Fibroblast of the aortic adventitia (primary cell): ENCODE data around the gene TSHZ3. TPM values are rescaled to one million over a fixed set of nuclear protein-coding genes. Genes with fewer than 3 reads are reported as not detected.

Source experiments
- DNase-seq: peaks from one replicate; pipeline ENCODE4 v3.0.0-alpha.2; 2010; ENCODE audit warnings: low read depth
- H3K4me3 ChIP-seq: 2 replicates; pipeline ENCODE4 v1.5.1; 2011; ENCODE audit warnings: low read depth, mild to moderate bottlenecking, control low read depth, low read length, moderate library complexity
- total RNA-seq: library from RNA; depleted of rRNA; stranded (reverse); fragments of >200 nt; gene quantifications from 2 replicates; pipeline ENCODE4 v1.2.3, GENCODE V29; 2012; ENCODE audit warnings: low replicate concordance
- TF ChIP-seq, protein P1 (sequence below): IDR thresholded peaks from 2 replicates; pipeline ENCODE4 v1.5.1; 2011; ENCODE audit warnings: mild to moderate bottlenecking, low read length, control low read depth, inconsistent platforms; ENCODE audit not compliant: insufficient read depth

TSHZ3 gene
- total RNA-seq, 1 donor, result 14.0 TPM

DNA sequence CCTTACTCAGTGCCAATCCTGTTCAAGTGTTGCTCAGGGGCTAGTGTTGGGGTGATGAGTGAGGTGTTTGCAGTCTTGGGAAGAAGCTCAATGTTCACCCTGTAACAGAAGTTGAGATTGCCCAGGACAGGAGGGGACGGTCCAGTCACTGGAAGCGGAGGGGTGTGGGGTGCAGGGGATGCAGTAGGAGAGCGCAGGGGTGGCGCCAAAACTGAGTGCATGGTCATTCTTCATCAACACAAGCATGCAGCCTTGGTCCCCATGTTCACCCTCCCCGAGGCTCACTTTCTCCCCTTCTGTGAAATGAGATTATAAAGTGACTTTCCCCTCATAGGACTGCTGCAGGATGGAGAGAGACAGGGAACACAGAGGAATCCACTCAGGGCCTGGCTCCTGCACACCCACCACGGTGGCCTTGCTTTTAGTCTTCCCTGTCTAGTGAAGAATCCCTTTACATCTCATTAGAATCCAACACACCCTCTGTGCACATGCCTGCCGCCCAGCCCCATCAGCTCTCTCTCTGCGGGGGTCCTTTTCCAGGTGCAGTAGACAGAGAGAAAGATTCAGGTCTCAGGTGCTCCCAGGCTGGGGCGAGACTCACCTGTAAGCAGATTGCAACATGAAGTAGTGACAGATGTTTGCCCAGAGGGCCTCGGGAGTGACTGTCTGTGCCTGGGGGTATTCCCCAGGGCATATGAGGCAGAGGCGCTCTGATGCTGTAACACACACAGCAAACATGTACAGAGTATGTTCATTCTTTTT is 93.2 kb downstream of the TSHZ3 start:
- no peak overlapping the region for H3K4me3 ChIP-seq
- DNase-seq, result no peak
- TF ChIP-seq, protein P1, sequence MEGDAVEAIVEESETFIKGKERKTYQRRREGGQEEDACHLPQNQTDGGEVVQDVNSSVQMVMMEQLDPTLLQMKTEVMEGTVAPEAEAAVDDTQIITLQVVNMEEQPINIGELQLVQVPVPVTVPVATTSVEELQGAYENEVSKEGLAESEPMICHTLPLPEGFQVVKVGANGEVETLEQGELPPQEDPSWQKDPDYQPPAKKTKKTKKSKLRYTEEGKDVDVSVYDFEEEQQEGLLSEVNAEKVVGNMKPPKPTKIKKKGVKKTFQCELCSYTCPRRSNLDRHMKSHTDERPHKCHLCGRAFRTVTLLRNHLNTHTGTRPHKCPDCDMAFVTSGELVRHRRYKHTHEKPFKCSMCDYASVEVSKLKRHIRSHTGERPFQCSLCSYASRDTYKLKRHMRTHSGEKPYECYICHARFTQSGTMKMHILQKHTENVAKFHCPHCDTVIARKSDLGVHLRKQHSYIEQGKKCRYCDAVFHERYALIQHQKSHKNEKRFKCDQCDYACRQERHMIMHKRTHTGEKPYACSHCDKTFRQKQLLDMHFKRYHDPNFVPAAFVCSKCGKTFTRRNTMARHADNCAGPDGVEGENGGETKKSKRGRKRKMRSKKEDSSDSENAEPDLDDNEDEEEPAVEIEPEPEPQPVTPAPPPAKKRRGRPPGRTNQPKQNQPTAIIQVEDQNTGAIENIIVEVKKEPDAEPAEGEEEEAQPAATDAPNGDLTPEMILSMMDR, result no peak

DNA sequence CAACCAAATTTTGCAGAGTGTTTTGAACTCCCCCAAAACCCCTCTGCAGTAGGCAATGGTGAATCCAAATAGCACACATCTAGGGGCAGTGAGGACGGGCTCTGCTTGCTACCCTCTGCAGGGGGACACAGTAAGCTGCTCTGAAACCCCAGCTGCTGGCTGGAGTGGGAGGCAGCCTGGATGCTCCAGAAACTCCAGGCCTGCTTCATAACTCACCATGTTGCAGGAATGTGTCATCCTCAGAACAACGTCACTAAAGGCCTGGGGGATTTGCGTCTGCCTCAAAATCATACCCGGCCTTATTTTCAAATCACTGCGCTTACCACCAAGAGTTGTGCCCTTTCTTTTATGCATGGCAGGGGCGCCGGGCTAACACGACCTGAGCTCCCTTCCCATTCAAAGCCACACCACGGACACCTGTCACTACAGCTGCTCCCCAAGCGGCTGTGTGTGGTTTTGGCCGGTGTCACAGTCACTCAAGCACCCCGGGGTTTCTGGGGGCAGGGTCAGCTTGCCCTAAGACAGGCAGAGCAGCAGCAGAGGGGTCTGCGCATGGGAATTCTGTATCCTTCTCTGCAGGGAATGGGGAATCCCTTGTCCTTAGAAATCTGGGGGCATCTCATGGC is 93.9 kb downstream of the TSHZ3 start:
- TF ChIP-seq, protein P1, result no peak
- H3K4me3 ChIP-seq, result no peak overlapping the region
- DNase-seq, result no peak

DNA sequence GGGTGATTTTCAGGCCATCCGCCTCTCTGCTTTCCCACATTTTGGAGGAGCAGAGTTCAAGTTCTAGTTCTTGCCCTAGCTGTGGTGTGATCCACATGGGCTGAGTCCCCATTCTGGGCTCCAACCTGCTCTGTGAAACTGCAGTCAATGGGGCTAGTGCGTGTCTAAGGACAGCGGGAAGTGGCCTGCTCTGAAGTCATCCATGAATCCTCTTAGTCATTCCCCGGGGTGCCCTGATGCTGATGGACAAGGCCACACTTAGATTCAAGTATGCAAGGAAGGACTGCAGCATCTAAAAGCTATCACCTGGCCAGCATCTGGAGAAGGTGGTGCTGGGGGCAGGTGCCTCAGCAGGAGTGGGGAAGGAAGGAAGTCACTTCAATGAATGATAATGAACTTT is 94.6 kb downstream of the TSHZ3 start:
- no peak overlapping the region for H3K4me3 ChIP-seq
- TF ChIP-seq, protein P1, result no peak
- DNase-seq, result no peak

GRCh38 chr19:31254180-31254551 is 95.1 kb downstream of the TSHZ3 start:
- H3K4me3 ChIP-seq, result no peak overlapping the region
- DNase-seq, result peak; percentile 51
- TF ChIP-seq, protein P1, result no peak

DNA sequence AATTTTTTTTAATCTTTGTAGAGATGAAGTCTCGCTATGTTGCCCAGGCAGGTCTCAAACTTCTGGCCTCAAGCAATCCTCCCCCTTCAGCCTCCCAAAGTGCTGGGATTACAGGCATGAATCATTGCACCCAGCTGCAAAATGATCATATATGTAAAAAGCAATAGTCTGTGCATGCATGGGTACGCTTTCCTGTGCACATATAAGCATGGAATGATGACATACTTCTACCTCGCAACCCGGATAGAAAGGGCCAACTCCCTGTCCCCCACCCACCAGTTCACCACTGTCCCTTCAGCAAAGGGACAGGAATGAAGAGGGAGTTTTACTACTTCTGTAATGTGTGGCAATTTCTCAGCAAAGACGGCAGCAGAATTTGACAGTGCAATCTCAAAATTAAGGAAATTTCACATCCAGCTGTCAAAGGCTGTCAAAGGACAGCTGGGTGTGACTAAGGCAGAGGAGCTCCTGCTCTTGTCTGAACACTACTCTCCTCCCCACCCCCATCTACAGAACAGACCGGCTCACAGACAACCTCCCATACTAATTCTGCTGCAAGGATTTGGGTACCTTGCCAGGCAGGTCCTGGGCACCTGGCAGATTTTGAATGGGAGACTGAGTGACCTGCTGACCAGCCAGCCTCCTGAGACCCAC is 95.6 kb downstream of the TSHZ3 start:
- TF ChIP-seq, protein P1, result no peak
- H3K4me3 ChIP-seq, result no peak overlapping the region
- DNase-seq, result no peak

DNA sequence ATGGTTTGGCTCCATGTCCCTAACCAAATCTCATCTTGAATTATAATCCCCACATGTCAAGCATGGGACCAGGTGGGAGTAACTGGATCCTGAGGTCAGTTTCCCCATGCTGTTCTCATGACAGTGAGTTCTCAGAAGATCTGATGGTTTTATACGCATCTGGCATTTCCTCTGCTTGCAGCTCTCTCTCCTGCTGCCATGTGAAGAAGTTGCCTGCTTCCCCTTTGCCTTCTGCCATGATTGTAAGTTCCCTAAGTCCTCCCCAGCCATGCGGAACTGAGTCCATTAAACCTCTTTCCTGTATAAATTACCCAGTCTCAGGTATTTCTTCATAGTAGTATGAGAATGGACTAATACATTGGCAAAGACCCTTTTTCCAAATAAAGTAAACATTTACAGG is 96.8 kb downstream of the TSHZ3 start:
- DNase-seq, result no peak
- TF ChIP-seq, protein P1, result no peak
- H3K4me3 ChIP-seq, result no peak overlapping the region
